ENCODE results near the gene COMMD6.
A peak's percentile ranks its signal among the peaks of the same experiment; 100 is the strongest.
"Not testable (repeated sequence)": the region's sequence is repeated elsewhere in the genome, so short reads cannot be mapped to it uniquely, and the experiment has no call there.

COMMD6 gene

DNA sequence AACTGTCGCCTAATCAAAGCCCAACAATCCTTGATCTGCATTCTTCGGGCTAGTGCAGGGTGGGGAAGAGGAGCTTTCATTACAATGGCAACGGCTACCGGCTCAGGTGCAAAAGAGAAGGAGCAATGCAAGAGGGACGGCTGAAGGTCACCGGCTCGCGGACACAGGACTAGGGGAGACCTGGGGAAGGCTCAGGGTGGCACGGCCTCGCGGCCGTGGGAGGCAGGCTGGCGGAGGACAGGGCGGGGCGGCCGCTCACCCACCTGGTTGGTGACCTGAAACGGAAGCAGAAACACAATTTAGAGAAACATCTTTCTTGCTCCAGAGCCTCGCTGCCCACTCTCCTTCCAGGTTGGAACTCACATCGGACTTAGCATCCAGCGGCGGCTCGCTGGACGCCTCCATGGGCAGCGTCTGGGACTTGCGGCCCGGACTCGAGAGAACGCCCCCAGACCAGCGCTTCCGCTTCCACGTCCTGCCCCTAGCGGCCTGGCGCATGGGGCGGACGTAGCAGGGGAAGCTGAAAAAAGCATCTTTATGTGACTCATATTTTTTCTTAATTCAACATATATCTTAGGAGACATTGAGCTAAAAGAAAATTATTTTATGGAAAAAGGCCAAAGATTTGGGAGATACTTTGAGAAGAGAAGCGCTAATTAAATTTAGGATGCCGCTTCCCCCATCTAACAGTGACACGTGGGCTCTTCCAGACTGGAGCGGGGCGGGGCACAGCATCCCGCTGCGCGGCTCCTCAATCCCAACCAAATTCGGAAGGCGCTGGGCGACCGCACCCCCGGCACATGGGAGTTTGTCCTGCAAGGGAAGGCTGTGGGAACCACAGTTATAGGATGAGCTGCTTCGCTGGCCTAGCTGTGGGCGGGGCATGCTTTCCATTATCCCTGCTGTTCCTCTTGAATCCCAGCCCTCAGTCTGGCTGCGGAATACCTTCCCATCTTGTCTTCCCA, at the start of gene COMMD6:
TSS of gene COMMD6 (minus strand) at position 441 of the 965 bp plus-strand sequence. CDS start at position 405, 36 bp downstream.
- DNase-seq (ENCODE audit: low read depth), result peak; percentile 82

DNA sequence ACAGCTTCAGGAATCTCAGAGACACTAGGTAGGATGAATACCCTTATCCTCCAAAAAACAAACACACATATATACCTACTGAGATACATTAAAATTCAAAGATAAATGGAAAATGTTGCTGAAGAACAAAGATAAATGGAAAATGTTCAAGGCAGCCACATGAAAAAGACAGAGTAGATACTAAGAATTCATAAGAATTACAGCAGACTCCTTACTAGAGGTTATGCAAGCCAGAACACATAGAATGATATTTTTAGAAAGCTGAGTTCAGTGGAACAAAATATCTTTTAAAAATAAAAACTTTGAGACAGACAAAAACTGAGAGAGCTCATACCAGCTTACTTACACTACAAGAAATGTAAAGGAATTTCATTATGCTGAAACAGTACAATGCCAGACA, 47.5 kb upstream of the COMMD6 start:
- no peak for DNase-seq (ENCODE audit: low read depth)

DNA sequence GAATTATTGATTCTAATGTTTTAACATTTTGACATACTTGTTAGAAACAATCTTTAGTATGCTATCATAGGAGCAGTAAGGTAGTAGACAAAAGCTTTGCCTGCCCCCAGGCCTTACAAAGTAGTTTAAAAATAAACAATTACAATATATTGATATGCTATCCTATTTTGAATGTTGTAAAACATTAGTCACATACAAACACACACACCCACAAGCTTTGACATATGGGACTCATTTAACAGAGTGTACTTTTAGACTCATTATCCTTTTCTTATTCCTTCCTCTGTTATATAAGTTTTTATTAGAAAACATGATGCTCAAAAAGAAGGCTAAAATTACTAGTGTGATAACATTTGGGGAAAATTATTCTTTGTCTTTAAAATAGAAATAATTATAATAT, 45.5 kb upstream of the COMMD6 start:
- no peak for DNase-seq (ENCODE audit: low read depth)

DNA sequence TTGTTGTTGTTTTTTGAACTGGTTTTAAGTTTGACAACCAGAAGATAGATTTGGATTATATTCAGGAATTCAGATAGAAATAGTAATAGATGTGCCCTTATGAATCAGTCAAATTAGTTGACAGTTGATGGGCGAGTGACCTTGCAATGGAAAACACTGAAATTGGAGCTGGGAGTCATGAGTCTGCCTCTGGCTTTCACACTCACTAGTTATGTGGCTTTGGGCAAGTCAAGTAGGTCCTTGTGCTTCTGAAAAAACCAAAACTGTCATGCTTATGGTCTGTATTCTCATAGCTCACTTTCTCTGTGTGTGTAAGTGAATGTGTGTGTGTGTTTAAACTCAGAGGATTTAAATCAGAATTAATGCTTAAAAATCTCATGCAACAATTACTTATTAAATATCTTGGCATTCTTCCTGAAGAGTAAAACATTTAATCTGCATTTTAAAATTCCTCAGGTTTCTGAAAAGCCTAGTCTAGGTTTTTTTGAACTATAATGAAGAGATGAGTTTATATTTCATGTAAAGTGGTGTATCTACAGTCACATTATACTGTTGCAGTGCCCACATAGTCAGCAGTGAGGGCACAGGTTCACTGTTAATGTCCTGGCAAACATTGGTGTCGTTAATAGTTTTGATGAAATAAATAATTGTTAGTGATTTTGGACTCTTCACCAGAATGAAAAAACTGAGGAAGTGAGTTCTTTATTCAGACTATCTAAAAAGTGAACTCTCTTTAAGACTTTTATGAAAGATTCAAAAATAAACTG, 44.4 kb upstream of the COMMD6 start:
- DNase-seq (ENCODE audit: low read depth), result peak; percentile 69

DNA sequence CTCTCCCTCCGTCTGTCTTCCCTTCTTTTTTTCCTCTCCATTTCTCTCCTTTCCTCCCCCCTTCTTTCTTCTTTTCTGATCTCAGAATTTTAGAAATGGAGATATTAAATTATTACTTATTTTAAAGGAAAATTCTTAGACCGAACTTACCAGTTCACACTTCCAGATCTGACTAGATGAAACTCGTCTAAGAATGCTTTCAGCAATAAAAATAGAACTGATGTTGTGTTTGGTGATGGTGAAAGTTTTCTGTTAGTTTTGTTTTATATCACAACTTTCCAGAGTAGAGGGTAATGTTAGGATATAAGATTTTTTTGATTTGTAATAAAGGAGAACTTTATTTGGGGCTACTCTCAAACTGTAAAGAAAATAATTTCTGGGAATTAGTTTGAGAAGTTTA, 41.9 kb upstream of the COMMD6 start:
- no peak for DNase-seq (ENCODE audit: low read depth)

DNA sequence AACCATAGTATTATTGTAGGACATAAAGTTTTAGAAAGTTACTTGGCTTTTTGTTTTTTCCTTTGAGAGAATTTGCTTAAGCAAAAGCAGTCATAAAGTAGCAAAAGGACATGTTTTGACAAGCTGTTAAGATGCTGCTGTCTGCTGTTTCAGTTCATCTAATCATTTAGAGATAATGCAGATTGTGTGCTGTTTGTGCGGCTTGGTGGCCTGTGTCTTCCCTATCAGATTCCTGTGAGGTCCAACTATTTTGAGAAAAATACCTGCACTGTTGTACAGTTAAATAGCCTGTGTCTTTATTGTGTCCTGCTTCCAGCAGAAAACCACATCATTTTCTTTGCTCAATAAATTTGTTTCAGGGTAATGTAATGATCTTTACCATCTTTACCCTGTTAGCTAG, 31.9 kb upstream of the COMMD6 start:
- DNase-seq (ENCODE audit: low read depth), result no peak

DNA sequence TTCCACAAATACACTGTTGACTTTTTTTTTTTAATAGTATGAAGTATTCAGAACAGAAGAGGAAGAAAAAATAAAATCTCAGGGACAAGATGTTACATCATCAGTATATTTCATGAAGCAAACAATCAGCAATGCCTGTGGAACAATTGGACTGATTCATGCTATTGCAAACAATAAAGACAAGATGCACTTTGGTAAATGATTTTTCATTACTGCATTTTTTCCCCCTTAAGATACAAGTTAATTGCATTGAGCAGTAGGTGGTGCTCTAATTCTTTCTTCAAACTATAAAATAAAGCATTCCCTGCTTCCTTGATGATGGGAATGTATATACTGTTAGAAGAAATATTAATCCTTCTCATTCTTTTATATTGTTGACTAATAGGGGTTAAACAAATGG, 29.0 kb upstream of the COMMD6 start:
- peak; percentile 53 for DNase-seq (ENCODE audit: low read depth)

DNA sequence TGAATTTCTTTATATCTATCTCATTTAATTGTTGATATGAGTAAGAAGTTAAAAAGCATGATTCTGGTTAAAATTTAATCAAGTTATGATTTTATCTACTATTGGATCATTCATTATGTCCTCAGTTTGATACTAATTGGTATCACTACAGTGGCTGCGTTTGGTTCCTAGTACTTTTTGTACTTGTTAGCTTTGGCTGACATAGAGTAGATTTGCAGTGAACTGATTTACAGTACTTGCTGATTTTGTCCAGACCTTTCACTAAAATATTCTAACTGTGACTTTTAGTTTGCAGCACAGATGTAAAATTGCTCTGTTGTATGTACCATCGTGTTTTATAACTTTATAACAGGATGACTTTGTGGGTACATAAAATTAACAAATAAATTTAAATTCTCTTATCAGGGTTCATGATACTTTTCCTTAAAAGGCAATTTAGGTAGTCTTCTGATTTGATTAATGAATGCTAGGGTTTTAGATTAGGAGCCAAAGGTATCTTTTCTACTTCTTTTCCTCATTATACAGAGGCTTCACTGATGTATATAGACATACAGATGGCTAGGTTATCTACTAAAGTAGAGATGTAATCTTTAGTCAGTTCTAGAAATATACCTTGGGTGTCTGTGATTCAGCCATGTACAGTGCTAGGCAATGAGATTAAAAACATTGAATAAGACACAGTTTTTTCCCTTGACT, 20.7 kb upstream of the COMMD6 start:
- DNase-seq (ENCODE audit: low read depth), result no peak

DNA sequence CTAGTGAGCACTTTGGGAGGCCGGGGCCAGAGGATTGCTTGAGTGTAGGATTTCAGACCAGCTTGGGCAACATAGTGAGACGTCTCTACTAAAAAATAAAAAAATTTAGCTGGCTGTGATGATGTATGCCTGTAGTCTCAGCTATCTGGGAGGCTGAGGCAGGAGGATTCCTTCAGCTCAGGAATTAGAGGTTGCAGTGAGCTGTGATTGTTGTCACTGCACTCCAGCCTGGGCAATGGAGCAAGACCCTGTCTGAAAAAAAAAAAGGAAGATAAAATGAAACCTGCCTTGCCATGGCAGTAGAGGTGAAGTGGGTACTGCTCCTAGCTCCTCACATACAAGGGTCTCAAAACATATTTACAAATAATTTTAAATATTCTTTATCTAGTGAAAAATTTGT, 19.3 kb upstream of the COMMD6 start:
- DNase-seq (ENCODE audit: low read depth), result no peak

DNA sequence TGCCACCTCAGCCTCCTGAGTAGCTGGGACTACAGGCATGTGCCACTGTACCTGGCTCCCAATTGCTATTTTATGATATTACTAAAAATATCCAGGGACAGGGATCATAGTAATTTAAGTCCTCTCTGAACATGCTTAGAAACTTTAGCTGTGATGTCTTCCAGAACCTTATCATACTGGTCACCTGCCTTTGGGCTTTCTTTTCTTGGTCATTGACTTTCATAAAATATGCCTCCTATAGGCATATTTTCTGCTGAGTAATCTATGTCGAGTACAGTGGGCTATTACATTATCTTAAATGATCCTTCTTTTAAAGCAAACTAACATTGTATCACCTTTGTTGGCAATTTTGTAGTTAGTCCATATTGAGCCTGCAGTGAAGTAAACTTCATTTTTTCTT, 18.2 kb upstream of the COMMD6 start:
- no peak for DNase-seq (ENCODE audit: low read depth)

DNA sequence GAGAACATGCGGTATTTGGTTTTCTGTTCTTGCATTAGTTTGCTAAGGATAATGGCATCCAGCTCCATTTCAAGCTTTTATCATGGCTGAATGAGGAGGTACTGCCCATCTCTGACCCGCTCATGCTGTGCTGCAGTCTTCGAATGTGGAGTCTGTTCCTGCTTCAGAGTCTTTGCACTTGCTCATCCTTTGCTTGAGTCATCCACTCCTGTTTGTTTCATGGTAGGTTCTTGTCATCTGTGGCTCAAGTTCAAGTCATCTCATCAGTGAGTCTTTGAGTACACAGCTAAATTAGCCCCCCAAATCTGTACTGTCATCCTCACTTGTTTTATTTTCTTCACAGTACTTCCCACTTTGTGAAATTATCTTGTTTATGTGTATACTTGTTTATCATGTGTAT, 17.3 kb upstream of the COMMD6 start:
- DNase-seq (ENCODE audit: low read depth), result peak; percentile 16

DNA sequence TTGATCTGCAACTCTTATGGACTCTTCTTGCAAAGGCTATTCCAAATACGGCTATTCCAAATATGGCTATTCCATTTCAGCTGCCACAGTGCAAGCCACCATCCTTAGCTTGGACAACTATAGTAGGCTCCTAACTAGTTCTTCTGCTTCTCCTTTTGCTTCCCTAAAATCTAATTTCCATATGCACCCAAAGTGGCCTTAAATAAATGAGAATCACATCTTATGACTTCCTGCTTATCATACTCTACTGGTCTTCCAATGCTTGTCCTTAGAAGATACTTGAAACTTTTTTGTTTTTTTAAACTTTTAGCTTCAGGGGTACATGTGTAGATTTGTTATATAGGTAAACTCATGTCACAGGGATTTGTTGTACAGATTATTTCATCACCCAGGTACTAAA, 16.8 kb upstream of the COMMD6 start:
- no peak for DNase-seq (ENCODE audit: low read depth)

DNA sequence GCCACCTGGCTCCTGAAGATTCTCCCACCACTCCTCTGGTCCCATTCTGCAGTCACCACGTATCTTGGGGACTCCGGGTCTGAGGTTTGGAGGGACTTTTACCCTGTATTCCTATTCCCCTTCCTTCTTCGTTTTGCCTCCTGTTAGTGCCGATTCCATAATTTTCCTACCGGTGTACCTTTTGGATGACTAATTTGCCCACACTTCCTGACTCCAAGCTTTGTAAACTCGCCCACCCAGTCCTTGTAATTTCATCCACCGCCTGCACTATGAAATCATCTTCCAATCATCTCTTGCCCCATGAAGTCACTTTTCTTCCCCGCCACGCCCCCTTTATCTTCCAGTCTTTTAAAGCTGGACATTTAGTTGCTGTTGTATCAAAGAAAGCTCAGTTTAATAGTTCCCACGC, 12.5 kb upstream of the COMMD6 start:
- DNase-seq (ENCODE audit: low read depth), result peak; percentile 93

DNA sequence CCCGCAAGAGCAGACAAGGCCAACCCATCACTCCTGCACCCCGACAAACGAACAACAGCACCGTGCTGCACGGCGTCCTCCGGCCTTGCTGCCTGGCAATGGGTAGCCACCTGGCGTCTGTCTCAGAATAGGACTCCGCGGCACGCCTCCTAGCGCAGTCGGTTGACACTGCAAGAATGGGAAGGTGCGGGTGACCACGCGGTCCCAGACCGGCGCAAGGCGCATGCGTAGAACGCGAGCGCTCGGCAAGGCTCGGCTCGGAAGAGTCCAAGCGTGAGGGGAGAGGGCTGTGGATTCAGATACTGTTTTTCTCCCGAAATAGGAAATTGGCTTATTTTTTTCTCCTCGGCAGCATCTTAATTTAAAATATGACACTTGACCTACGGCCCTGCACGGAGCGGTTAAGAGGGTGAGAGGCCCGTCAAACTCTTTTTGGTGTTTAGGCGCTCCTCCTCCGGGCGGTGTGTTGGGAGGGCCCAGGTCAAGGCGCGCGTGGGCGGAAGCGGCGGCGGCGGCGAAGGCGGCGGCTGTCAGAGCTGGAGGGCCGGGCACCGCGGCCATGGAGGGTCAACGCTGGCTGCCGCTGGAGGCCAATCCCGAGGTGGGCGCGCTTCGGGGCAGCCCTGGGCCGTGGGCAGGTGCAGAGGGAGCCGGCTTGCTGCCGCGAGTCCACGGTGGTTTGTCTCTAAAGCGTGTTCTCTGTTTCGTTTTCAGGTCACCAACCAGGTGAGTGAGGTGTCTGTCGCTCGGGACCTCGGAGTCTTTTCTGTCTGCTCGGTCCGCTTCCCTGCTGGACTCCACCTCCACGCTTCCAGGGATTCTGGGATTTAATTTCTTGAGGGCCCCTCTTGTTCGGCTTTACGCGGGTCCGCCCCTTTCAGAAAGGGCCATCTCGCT, 11.9 kb upstream of the COMMD6 start, which contains the start of gene UCHL3:
TSS of gene UCHL3 (plus strand) at position 530 of the 897 bp plus-strand sequence. CDS start at position 560, 30 bp downstream.
- peak; percentile 94 for DNase-seq (ENCODE audit: low read depth)

DNA sequence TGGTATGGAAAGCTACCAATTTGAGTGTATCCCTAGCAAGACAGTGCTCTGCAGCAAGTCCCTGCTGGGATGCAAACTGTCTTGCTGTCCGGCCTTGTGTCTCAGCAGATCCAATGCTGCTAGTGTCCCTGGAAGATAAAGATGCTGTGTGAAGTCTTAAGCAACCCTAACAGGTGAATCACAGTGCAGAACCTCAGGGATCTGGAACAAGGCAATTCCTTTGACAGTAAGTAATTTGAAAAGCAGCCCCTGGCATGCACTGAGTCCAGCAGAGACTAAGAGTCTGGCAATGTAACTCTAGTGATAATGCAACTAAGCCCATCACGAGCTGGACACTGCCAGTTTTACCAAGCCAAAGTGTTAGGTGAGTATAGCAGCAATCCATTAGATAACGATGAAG, 10.3 kb upstream of the COMMD6 start:
- DNase-seq (ENCODE audit: low read depth), result peak; percentile 33

DNA sequence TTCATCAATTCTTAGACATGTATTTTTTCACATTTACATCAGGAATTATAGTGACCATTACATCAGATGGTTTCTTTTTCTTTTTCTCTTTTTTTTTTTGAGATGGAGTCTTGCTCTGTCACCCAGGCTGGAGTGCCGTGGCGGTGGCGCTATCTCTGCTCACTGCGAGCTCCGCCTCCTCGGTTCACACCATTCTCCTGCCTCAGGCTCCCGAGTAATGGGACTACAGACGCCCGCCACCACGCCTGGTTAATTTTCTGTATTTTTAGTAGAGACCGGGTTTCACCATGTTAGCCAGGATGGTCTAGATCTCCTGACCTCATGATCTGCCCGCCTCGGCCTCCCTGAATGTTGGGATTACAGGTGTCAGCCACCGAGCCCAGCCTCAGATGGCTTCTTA, 7.7 kb upstream of the COMMD6 start:
- not testable (repeated sequence) for DNase-seq (ENCODE audit: low read depth)

DNA sequence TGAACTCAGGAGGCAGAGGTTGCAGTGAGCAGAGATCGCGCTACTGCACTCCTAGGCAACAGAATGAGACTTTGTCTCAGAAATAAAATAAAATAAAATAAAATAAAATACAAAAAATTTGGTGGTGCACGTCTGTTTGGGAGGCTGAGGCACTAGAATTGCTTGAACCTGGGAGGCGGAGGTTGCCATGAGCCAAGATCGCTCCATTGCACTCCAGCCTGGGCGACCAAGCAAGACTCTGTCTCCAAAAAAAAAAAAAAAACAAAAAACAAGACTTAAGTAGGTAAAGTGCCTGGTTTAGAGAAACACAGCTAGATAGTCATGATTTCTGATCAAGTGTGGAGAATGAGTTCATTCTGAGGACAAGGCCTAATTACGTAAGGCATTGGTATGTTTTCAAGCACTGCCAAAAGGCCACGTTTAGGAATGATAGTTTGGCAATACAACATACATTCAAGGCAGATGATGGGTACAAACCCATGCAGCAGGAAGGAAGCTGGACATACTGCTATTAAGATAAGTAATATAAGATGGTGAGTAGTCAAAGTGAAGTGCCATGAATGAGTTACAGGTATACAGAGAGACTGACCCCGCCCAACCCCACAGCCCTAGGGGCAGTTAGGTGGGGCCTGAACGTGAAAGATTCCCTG, 7.2 kb upstream of the COMMD6 start:
- peak; percentile 97 for DNase-seq (ENCODE audit: low read depth)

DNA sequence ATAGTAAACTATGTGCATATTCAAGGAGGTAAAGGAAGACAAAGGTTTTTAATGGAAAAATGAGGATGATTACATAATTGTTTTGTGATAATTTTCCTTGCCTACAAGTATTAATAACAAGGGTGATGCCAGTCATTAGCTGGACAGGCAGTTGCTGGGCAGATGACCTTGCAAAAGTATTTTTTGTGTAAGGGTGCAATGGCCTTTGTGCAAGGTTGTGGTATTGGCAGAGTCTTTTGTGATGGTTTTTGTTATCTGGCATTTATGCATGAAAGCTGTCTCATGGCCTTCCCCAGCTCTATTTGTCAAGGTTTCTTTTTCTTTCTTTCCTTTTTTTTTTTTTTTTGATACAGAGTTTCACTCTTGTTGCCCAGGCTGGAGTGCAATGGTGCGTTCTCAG, 4.3 kb upstream of the COMMD6 start:
- no peak for DNase-seq (ENCODE audit: low read depth)

DNA sequence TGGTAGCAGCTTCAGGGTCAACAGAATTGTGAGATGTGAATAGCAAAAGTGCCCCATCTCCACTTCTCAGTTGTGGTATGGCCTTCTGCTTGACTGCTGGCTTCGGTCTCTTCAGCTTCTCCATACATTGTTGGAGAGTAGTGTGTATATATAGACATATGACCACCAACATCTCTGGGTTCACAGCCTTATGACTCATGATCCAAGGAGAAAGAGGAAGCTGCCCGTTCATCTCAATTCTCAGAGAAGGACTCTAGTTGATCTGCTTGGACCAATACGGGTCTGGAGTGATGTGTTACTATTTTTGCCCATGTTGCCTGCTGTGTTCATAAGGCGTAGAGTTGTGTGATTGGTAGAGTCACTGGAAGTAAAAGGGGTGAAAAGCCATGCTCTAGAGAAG, 3.6 kb upstream of the COMMD6 start:
- DNase-seq (ENCODE audit: low read depth), result peak; percentile 41

DNA sequence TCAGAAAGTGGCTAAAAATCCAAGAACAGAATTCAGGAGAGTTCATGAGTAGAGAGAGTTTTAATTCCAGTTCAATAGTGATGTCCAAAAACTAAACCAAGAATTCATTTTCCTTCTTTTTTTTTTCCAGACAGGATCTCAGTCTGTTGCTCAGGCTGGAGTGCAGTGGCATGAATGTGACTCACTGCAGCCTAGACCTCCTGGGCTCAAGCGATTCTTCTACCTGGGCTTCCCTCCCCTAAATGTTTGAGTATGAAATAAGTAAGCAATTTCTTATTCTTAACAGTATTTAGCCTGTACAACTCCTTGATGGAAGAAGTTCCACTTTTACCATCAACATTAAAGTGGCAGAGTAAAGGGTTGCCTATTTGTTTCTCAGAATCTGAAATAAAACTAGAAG, 3.8 kb downstream of the COMMD6 start:
- DNase-seq (ENCODE audit: low read depth), result peak; percentile 24

DNA sequence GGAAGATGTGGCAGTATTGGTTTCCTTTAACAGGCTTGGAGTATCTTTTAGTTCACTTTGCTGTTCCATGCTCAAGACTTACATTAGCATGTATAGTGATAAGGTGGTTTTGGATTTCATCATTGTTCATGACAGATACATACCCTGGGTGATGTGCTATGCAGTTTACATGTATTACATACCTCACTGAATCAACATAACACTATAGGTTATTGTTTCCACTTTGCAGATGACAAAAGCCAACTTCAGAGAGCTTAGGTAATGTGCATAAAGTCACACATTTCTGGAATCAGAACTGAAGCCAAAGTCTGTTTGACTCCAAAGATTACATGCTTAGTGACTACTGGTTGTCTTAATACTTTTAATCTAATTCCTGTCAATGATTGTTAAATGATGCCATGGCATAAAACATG, 7.1 kb downstream of the COMMD6 start:
- no peak for DNase-seq (ENCODE audit: low read depth)
